ENCODE measurements around the gene MYO18B. TPM values are rescaled to one million over a fixed set of nuclear protein-coding genes. Genes with fewer than 3 reads are reported as not detected.

Gene MYO18B
- total RNA-seq, 1 donor from 2014 or later, result 12.0 TPM

DNA sequence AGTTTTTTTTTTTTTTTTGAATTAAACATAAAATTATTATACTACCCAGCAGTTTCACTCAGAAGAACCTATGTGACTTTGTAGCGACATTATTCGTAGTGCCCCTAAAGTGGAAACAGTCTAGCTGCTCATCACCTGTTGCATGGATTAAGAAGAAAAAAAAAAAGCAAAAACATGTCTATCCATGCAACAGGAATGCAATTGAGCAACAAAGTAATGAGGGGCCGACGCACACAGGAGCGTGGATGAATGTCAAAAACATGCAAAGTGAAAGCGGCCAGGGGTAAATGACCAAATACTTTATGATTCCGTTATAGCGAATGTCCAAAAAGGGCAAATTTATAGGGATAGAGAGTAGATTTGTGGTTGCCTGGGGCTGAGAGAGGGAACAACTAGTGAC, 16.3 kb downstream of the MYO18B start:
- Histone ChIP-seq H3K4me3 (no peak overlapping the region), H3K9me3 (no peaks in the 10 kb centered on the region), H3K36me3 (peaks cover 0 to 4% of the 10 kb centered on the region in 2 donors), H3K4me1 (peaks cover 3 to 16% of the 10 kb centered on the region in 2 donors), H3K27me3 (no peaks in the 10 kb centered on the region), H3K27ac (peak overlapping the region; percentile 87 to 89)
- intact Hi-C loops (cut with DNase I), result loop anchor here (10.0 kb wide), 1 partner anchor 684 kb away; no protein-coding TSS in a partner anchor
- TF ChIP-seq, protein P1, sequence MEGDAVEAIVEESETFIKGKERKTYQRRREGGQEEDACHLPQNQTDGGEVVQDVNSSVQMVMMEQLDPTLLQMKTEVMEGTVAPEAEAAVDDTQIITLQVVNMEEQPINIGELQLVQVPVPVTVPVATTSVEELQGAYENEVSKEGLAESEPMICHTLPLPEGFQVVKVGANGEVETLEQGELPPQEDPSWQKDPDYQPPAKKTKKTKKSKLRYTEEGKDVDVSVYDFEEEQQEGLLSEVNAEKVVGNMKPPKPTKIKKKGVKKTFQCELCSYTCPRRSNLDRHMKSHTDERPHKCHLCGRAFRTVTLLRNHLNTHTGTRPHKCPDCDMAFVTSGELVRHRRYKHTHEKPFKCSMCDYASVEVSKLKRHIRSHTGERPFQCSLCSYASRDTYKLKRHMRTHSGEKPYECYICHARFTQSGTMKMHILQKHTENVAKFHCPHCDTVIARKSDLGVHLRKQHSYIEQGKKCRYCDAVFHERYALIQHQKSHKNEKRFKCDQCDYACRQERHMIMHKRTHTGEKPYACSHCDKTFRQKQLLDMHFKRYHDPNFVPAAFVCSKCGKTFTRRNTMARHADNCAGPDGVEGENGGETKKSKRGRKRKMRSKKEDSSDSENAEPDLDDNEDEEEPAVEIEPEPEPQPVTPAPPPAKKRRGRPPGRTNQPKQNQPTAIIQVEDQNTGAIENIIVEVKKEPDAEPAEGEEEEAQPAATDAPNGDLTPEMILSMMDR (IDR thresholded peaks at IDR 0.05), result no peak
- DNase-seq (ENCODE audit: low spot score in 2 of 2), result no peak

DNA sequence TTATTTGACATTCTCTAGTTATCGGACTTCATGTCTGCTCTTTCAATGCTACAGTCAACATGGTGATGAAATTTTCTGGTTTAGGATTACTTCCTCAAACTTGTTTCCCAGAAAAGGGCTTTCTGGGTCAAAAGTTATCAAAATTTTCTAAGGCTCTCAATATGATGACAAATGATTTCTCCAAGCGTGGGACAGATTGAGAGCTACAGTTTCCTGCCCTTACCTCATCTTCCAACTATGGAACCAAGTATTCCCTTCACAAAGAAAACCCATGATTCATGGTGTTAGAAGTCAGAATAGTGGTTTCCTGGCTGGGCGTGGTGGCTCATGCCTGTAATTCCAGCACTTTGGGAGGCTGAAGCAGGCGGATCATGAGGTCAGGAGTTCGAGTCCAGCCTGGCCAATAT, 17.8 kb downstream of the MYO18B start:
- TF ChIP-seq, protein P1 (IDR thresholded peaks at IDR 0.05), result no peak
- H3K27me3 ChIP-seq, result no peaks in the 10 kb centered on the region
- H3K36me3 ChIP-seq, result peaks cover 0 to 13% of the 10 kb centered on the region in 2 donors
- peaks cover 3 to 16% of the 10 kb centered on the region in 2 donors for H3K4me1 ChIP-seq
- no peak overlapping the region for H3K4me3 ChIP-seq
- DNase-seq (ENCODE audit: low spot score in 2 of 2), result peak in 1 of 2 donors; percentile 89
- H3K27ac ChIP-seq, result peak overlapping the region; percentile 70 to 87
- H3K9me3 ChIP-seq, result no peaks in the 10 kb centered on the region
- intact Hi-C loops (cut with DNase I), result loop anchor here (2.0 to 10.0 kb wide), 2 partner anchors 17 to 685 kb away; partner anchors contain the start of gene MYO18B

DNA sequence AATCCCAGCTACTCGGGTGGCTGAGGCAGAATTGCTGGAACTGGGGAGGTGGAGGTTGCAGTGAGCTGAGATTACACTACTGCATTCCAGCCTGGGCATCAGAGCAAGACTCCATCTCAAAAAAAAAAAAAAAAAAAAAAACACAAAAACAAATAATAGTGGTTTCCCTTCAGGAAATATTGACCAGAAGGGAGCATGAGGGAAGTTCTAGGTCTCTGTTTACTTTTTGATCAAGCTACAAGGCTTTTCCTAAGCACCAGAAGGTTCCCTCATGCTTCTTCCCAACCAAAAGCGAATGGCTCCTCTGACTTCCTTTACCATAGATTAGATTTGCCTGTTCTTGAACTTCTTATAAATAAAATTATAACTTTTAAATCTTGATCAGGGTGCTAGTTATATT, 18.3 kb downstream of the MYO18B start:
- H3K4me1 ChIP-seq, result peaks cover 1 to 13% of the 10 kb centered on the region in 2 donors
- no peak for DNase-seq (ENCODE audit: low spot score in 2 of 2)
- TF ChIP-seq, protein P1 (IDR thresholded peaks at IDR 0.05), result no peak
- no peaks in the 10 kb centered on the region for H3K27me3 ChIP-seq
- peak overlapping the region; percentile 70 to 87 for H3K27ac ChIP-seq
- intact Hi-C loops (cut with DNase I), result loop anchor here (2.0 kb wide), 1 partner anchor 17 kb away; the partner anchor contains the start of gene MYO18B
- no peak overlapping the region for H3K4me3 ChIP-seq
- no peaks in the 10 kb centered on the region for H3K9me3 ChIP-seq
- peaks cover 0 to 15% of the 10 kb centered on the region in 2 donors for H3K36me3 ChIP-seq

DNA sequence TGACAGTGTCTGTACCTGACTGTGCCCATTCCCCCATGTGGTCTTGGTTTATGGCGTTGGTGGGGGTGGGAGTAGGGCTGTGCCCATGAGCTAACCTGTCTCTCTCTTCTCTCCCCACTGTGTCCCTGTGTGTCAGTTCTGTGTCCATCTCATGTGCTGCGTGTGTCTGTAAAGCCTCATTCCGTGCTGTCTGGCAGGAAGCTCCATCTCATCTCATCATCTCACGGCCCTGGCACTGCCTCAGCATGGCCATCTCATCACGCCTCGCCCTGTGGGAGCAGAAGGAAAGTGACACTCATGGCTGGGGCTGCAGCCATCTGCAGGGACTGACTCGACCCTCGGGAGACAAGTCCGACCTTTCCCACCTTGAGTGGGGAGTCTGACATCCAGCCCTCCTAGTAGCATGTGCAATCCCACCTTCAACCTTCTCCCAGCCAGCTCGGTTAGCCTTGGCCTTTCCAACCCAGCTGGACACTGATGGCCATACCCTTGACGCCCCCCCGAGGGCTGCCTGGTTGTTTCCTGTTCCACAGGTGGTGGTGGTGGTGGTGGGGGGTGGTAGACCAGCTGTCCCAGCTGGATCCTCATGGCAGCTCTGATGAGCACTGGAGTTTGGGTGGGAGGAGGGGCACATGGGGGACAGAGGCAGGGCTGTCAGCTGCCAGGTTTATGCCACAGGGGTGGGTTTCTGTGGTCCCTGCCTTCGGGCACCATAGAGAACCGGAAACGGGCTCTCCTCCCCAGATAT, 19.0 kb downstream of the MYO18B start:
- intact Hi-C loops (cut with DNase I), result loop anchor here (2.0 kb wide), 1 partner anchor 18 kb away; the partner anchor contains the start of gene MYO18B
- H3K4me3 ChIP-seq, result no peak overlapping the region
- peak overlapping the region in 1 of 2 donors; percentile 87 for H3K27ac ChIP-seq

DNA sequence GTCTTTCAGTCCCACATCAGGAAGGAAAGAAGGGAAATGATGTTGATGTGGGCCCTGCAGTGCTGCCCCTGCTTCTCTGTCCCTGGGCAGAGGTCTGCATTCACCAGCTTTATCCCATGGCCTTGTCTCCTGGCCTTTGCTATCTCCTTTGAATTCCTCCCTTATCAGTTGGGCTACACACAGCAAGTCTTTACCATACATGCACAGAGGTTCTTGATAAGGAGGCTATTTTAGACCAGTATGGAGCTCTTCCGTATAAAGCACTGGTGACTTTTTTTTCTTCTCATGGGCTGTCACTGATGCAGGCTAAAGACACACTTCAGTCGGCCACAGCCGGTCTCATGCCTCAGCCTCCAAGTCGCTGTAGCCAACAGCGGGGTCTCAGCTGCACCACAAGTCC, 20.2 kb downstream of the MYO18B start:
- intact Hi-C loops (cut with DNase I), result no loop called here
- H3K4me1 ChIP-seq, result peaks cover 0 to 7% of the 10 kb centered on the region in 2 donors
- TF ChIP-seq, protein P1 (IDR thresholded peaks at IDR 0.05), result no peak
- peaks cover 0 to 27% of the 10 kb centered on the region in 2 donors for H3K36me3 ChIP-seq
- peaks cover 0 to 11% of the 10 kb centered on the region in 2 donors for H3K9me3 ChIP-seq
- H3K27me3 ChIP-seq, result no peaks in the 10 kb centered on the region
- no peak overlapping the region for H3K27ac ChIP-seq
- no peak overlapping the region for H3K4me3 ChIP-seq
- no peak for DNase-seq (ENCODE audit: low spot score in 2 of 2)

More for the DNA sequence above, 19.0 kb downstream of the MYO18B start:
- DNase-seq (ENCODE audit: low spot score in 2 of 2), result no peak
- H3K36me3 ChIP-seq, result peaks cover 0 to 22% of the 10 kb centered on the region in 2 donors
- H3K9me3 ChIP-seq, result peaks cover 0 to 3% of the 10 kb centered on the region in 2 donors
- H3K27me3 ChIP-seq, result no peaks in the 10 kb centered on the region
- peaks cover 0 to 7% of the 10 kb centered on the region in 2 donors for H3K4me1 ChIP-seq
- TF ChIP-seq, protein P1 (IDR thresholded peaks at IDR 0.05), result no peak

All from ascending aorta (tissue), 2 donors.